SK-N-MC (cell line): ENCODE measurements around the gene SPOUT1.

ENCODE experiments used
- DNase-seq: peaks from one replicate; pipeline ENCODE4 v3.0.0-alpha.2; 2011; ENCODE audit warnings: low read depth, low spot score
- H3K27ac ChIP-seq: fragments of 200-600 bp; sonication (generic); 2 replicates; pipeline ENCODE4 v1.5.1; 2016; ENCODE audit warnings: mixed run types
- H3K36me3 ChIP-seq: fragments of 200-600 bp; sonication (generic); 2 replicates; pipeline ENCODE4 v1.6.1; 2017; ENCODE audit warnings: antibody characterized with exemption, low read length, mixed read lengths; ENCODE audit not compliant: insufficient read depth
- H3K4me3 ChIP-seq: fragments of 200-600 bp; sonication (generic); 2 replicates; pipeline ENCODE4 v1.5.1; 2016
- H3K9ac ChIP-seq: fragments of 200-600 bp; sonication (generic); 2 replicates; pipeline ENCODE4 v1.8.0; 2017; ENCODE audit warnings: mixed run types, mixed read lengths; ENCODE audit not compliant: insufficient read length
- H3K9me3 ChIP-seq: fragments of 200-600 bp; sonication (generic); 2 replicates; pipeline ENCODE4 v1.6.1; 2017; ENCODE audit warnings: low read depth, mild to moderate bottlenecking, antibody characterized with exemption, low read length, moderate library complexity, mixed read lengths
- EZH2 ChIP-seq: fragments of 200-600 bp; sonication (generic); IDR thresholded peaks from one replicate; pipeline ENCODE4 v1.6.1; 2017; ENCODE audit warnings: antibody characterized with exemption
- FOXP2 ChIP-seq: optimal IDR thresholded peaks from 2 replicates; pipeline ENCODE3; 2011; ENCODE audit warnings: mild to moderate bottlenecking, moderate library complexity; ENCODE audit not compliant: insufficient read depth; ENCODE audit errors: extremely low read length, control extremely low read depth
- POLR2AphosphoS5 ChIP-seq: IDR thresholded peaks from 2 replicates; pipeline ENCODE4 v1.6.1; 2012; ENCODE audit warnings: mild to moderate bottlenecking, low read depth, low read length, borderline replicate concordance

SPOUT1 gene

GRCh38 chr9:128836509-128837145, 7.0 kb upstream of the SPOUT1 start:
- no peak for DNase-seq
- Histone ChIP-seq H3K4me3 (no peak overlapping the region), H3K36me3 (no peaks in the 10 kb centered on the region; the same call in 1 of the 2 replicates), H3K27ac (no peak overlapping the region), H3K9ac (no peak overlapping the region), H3K9me3 (no peaks in the 10 kb centered on the region)
- no peak for TF ChIP-seq POLR2AphosphoS5
- TF ChIP-seq EZH2 = no peak
- no peak for TF ChIP-seq FOXP2

DNA sequence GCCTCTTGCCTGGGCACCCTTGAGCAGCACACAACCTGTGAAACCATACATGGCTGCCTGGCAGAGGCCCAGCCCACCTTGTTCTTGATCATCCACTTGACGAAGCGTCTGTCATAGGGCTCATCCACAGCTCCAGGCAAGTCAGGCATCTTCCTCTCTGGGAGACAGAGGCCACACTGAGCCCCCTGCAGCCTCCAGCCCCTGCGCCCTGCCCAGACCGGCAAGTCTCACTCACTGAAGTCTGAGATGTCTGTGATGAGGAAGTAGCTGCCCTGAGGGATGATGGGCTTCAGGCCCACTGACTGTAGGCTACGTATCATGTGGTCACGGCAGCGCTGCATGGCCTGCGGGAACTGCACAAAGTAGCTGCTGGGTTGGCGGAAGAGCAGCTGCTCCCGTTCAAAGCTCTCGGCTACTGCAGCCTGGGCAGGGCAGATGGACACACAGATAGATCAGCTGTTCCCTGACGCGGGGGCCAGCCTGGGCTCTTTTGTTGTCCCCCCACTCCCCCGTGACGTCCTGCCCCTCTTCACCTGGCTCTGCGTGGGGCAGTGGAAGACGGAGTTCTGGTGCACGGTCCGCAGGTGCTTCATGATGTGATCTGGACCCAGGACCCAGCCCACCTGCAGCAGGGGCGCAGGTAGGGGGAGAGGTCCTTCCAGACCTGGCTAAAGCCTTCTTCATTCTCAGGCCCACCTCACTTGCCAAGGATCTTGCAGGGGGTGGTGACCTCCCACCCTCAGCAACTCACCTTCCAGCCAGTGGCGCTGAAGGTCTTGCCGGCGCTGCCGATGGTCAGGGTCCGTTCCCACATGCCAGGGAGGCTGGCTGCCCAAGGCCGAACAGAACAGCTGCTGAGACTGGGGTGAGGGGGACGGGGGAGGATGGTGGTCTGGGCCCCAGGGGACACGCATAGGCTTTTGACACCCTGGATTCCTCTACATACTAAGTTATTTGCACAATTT, 5.9 kb upstream of the SPOUT1 start:
- Histone ChIP-seq H3K4me3 (no peak overlapping the region), H3K27ac (no peak overlapping the region), H3K9me3 (no peaks in the 10 kb centered on the region), H3K36me3 (no peaks in the 10 kb centered on the region; the same call in 1 of the 2 replicates), H3K9ac (no peak overlapping the region)
- TF ChIP-seq EZH2 (no peak), FOXP2 (no peak), POLR2AphosphoS5 (no peak)
- DNase-seq = no peak

GRCh38 chr9:128833696-128834095, 4.1 kb upstream of the SPOUT1 start:
- TF ChIP-seq FOXP2 (no peak), EZH2 (no peak), POLR2AphosphoS5 (no peak)

GRCh38 chr9:128828719-128829452, 708 bp downstream of the SPOUT1 start:
- TF ChIP-seq POLR2AphosphoS5 (no peak), FOXP2 (no peak), EZH2 (no peak)
- Histone ChIP-seq H3K9ac (peak overlapping the region; percentile 79), H3K27ac (peak overlapping the region; percentile 35; the same call in 1 of the 2 replicates), H3K9me3 (no peaks in the 10 kb centered on the region), H3K36me3 (peaks cover 39% of the 10 kb centered on the region; the same call in 1 of the 2 replicates), H3K4me3 (peak overlapping the region; percentile 85)
- DNase-seq = no peak

More at GRCh38 chr9:128833696-128834095, 4.1 kb upstream of the SPOUT1 start:
- H3K9ac ChIP-seq = no peak overlapping the region
- no peak overlapping the region for H3K4me3 ChIP-seq
- no peak for DNase-seq
- no peak overlapping the region for H3K27ac ChIP-seq
- H3K36me3 ChIP-seq = no peaks in the 10 kb centered on the region; the same call in 1 of the 2 replicates
- no peaks in the 10 kb centered on the region for H3K9me3 ChIP-seq

- no peaks in the 10 kb centered on the region for H3K9me3 ChIP-seq
- H3K4me3 ChIP-seq = peak overlapping the region; percentile 85; the same call in 1 of the 2 replicates
- H3K9ac ChIP-seq = no peak overlapping the region
- no peak for TF ChIP-seq POLR2AphosphoS5
- no peak for TF ChIP-seq FOXP2
- TF ChIP-seq EZH2 = no peak
- H3K27ac ChIP-seq = no peak overlapping the region
- DNase-seq = no peak
- peaks cover 39% of the 10 kb centered on the region; the same call in 1 of the 2 replicates for H3K36me3 ChIP-seq
Measured at GRCh38 chr9:128828267-128828666, 1.3 kb downstream of the SPOUT1 start.

DNA sequence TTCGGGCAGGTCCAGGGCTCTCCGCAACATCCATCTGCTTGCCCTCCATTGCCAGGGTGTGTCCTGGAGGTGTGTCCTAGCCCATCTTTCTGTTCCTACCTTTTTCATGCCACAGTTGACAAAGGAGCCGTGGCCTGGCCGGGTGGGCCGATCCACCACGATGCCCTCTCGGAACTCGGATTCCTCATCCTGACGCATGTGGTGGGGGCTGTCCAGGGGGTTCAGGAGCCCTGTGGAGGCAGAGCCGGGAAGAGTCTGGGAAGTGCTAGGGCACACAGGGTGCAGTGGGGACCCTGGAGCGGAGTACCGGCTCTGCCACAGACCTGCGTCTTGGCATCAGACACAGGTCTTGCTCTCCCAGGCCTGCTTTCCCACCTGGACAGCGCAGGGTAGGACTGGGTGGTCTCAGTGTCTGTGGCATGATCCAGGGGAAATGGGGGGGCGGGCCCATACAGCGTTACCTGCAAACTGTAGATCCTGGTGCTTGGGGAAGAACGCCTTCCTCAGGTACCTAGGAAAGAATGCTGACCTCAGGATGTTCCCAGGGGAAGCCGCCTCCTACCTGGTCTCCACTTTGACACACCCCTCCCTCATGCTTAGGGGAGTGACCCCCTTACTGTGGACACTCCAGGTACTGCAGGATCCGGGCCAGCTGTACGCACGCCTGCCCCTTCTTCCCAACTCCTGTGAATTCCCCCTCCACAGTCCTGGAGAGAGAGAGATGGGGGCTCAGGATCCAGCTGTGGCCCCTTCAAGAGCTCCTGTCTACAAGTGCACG, 3.5 kb downstream of the SPOUT1 start:
- Histone ChIP-seq H3K36me3 (peaks cover 51% of the 10 kb centered on the region; the same call in 1 of the 2 replicates), H3K9ac (no peak overlapping the region), H3K27ac (no peak overlapping the region), H3K9me3 (no peaks in the 10 kb centered on the region), H3K4me3 (no peak overlapping the region)
- no peak for TF ChIP-seq EZH2
- TF ChIP-seq FOXP2 = no peak
- TF ChIP-seq POLR2AphosphoS5 = no peak
- no peak for DNase-seq

- no peak for DNase-seq
- TF ChIP-seq FOXP2 = no peak
- no peak for TF ChIP-seq POLR2AphosphoS5
- no peak for TF ChIP-seq EZH2
- Histone ChIP-seq H3K36me3 (peaks cover 51% of the 10 kb centered on the region; the same call in 1 of the 2 replicates), H3K27ac (no peak overlapping the region), H3K9ac (no peak overlapping the region), H3K4me3 (no peak overlapping the region), H3K9me3 (no peaks in the 10 kb centered on the region)
Measured at GRCh38 chr9:128824911-128825310, 4.7 kb downstream of the SPOUT1 start.
